Breast epithelium (tissue), 3 donors: Measurements from ENCODE around the gene LMTK3.

Source experiments
- POLR2A ChIP-seq: fragments of 450-650 bp; IDR thresholded peaks from one replicate; pipeline ENCODE4 v1.6.1; 2016; ENCODE audit warnings: antibody characterized with exemption, mild to moderate bottlenecking, moderate library complexity
- TF ChIP-seq, protein P1 (sequence below), 3 donors: fragments of 450-650 bp; IDR thresholded peaks; one replicate each; pipeline ENCODE4 v1.5.1; 2016 to 2017; ENCODE audit warnings: antibody characterized with exemption in 3 of 3, mild to moderate bottlenecking in 3 of 3, moderate library complexity in 3 of 3

DNA sequence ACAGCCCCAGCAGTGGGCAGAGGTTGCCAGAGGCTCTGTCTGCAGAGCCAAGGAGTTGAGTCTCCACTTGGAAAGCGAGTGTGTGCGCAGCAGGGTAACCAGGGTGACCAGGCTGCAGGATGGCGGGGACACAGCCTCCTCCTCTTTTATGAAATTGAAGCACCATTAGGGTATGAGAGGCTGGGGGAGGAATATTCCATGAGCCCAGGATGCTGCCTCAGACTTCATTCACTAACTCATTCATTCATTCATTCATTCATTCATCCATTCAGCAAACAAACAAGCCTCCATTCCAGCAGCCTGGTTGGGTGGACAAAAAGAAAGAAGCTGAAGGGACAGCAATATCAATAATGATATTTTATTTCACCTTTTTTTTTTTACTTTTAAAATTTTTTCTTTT, 6.6 kb upstream of the LMTK3 start:
- TF ChIP-seq, protein P1, sequence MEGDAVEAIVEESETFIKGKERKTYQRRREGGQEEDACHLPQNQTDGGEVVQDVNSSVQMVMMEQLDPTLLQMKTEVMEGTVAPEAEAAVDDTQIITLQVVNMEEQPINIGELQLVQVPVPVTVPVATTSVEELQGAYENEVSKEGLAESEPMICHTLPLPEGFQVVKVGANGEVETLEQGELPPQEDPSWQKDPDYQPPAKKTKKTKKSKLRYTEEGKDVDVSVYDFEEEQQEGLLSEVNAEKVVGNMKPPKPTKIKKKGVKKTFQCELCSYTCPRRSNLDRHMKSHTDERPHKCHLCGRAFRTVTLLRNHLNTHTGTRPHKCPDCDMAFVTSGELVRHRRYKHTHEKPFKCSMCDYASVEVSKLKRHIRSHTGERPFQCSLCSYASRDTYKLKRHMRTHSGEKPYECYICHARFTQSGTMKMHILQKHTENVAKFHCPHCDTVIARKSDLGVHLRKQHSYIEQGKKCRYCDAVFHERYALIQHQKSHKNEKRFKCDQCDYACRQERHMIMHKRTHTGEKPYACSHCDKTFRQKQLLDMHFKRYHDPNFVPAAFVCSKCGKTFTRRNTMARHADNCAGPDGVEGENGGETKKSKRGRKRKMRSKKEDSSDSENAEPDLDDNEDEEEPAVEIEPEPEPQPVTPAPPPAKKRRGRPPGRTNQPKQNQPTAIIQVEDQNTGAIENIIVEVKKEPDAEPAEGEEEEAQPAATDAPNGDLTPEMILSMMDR (IDR thresholded peaks at IDR 0.05) = no peak
- TF ChIP-seq POLR2A = no peak
